BJ (cell line): ENCODE measurements around the gene HS1BP3. TPM values are rescaled to one million over a fixed set of nuclear protein-coding genes. Genes with fewer than 3 reads are reported as not detected.

ENCODE experiments used
- CTCF ChIA-PET: fragments of 350-600 bp; formaldehyde crosslinking; extraction: SDS; loops from one replicate; lab custom pipeline; 2021; ENCODE audit warnings: antibody characterized with exemption, inconsistent platforms; lab: Yijun Ruan, JAX
- POLR2A ChIA-PET: fragments of 300-600 bp; sonication (Branson Sonifier 250); formaldehyde crosslinking; extraction: SDS; loops from one replicate; lab custom pipeline; 2021; ENCODE audit warnings: antibody characterized with exemption; lab: Charles Lee
- DNase-seq: peaks from one replicate; pipeline ENCODE4 v3.0.0-alpha.2; 2011; ENCODE audit warnings: low read depth
- H3K27me3 ChIP-seq: 2 replicates; pipeline ENCODE4 v1.6.0; 2011; ENCODE audit warnings: low read length; ENCODE audit not compliant: control insufficient read depth, insufficient read depth
- H3K36me3 ChIP-seq: 2 replicates; pipeline ENCODE4 v1.5.1; 2011; ENCODE audit warnings: low read length; ENCODE audit not compliant: control insufficient read depth, insufficient read depth
- H3K4me3 ChIP-seq: 2 replicates; pipeline ENCODE4 v1.5.1; 2011; ENCODE audit warnings: low read depth, mild to moderate bottlenecking, control low read depth, low read length
- CTCF ChIP-seq: IDR thresholded peaks from 2 replicates; pipeline ENCODE4 v1.5.1; 2011; ENCODE audit warnings: low read depth, mild to moderate bottlenecking, control low read depth, inconsistent platforms, low read length, moderate library complexity; ENCODE audit not compliant: insufficient read depth
- polyA plus RNA-seq: library from polyadenylated mRNA; depleted of rRNA; stranded (reverse); fragments of >200 nt; gene quantifications from 2 replicates; pipeline ENCODE4 v1.2.3, GENCODE V29; 2011

Gene HS1BP3
- polyA plus RNA-seq, 1 experiment: 13.6 TPM

GRCh38 chr2:20631617-20632307, 19.1 kb downstream of the HS1BP3 start:
- DNase-seq: no peak
- ChIA-PET POLR2A (interaction anchor here (1.1 kb wide), 1 partner anchor 14 kb away, joined by 4 read pairs; no protein-coding TSS in a partner anchor), CTCF (interaction anchor here (0.6 to 1.6 kb wide), 4 partner anchors 31 to 253 kb away, joined by 3 to 8 read pairs (median 5); no protein-coding TSS in a partner anchor)
- TF ChIP-seq CTCF: no peak
- Histone ChIP-seq H3K27me3 (no peaks in the 10 kb centered on the region; the same call in 1 of the 2 replicates), H3K4me3 (no peak overlapping the region), H3K36me3 (no peaks in the 10 kb centered on the region; the same call in 1 of the 2 replicates)

GRCh38 chr2:20630967-20631366, 19.9 kb downstream of the HS1BP3 start:
- no peak for TF ChIP-seq CTCF
- DNase-seq: no peak
- no peak overlapping the region for H3K4me3 ChIP-seq
- CTCF ChIA-PET: interaction anchor here (0.6 to 1.5 kb wide), 4 partner anchors 20 to 252 kb away, joined by 3 to 8 read pairs (median 3); no protein-coding TSS in a partner anchor
- no peaks in the 10 kb centered on the region; the same call in 1 of the 2 replicates for H3K27me3 ChIP-seq
- no peaks in the 10 kb centered on the region; the same call in 1 of the 2 replicates for H3K36me3 ChIP-seq
- POLR2A ChIA-PET: interaction anchor here (1.1 kb wide), 1 partner anchor 13 kb away, joined by 4 read pairs; no protein-coding TSS in a partner anchor

- H3K27me3 ChIP-seq: no peaks in the 10 kb centered on the region; the same call in 1 of the 2 replicates
- no peak for TF ChIP-seq CTCF
- ChIA-PET POLR2A (no interaction called here), CTCF (interaction anchor here (0.6 to 1.8 kb wide), 5 partner anchors 12 to 251 kb away, joined by 3 to 7 read pairs (median 3); no protein-coding TSS in a partner anchor)
- no peak for DNase-seq
- H3K36me3 ChIP-seq: no peaks in the 10 kb centered on the region; the same call in 1 of the 2 replicates
- H3K4me3 ChIP-seq: no peak overlapping the region
These were observed 21.2 kb downstream of the HS1BP3 start for GRCh38 chr2:20629581-20630171.

GRCh38 chr2:20629181-20629580, 21.7 kb downstream of the HS1BP3 start:
- Histone ChIP-seq H3K4me3 (no peak overlapping the region), H3K36me3 (no peaks in the 10 kb centered on the region; the same call in 1 of the 2 replicates), H3K27me3 (no peaks in the 10 kb centered on the region; the same call in 1 of the 2 replicates)
- POLR2A ChIA-PET: no interaction called here
- no peak for DNase-seq
- no peak for TF ChIP-seq CTCF
- CTCF ChIA-PET: interaction anchor here (0.8 to 1.8 kb wide), 4 partner anchors 11 to 250 kb away, joined by 3 to 7 read pairs (median 4); no protein-coding TSS in a partner anchor
